ENCODE data around the gene VTI1A. TPM values are rescaled to one million over a fixed set of nuclear protein-coding genes. Genes with fewer than 3 reads are reported as not detected.

Gene VTI1A
- total RNA-seq, 1 donor from 2014 or later: 26.3 TPM

- Mint-ChIP-seq H3K36me3 (ENCODE audit: unreplicated experiment) (peaks cover 6% of the 10 kb centered on the region), H3K9me3 (ENCODE audit: unreplicated experiment) (no peaks in the 10 kb centered on the region), H3K27me3 (ENCODE audit: unreplicated experiment) (no peaks in the 10 kb centered on the region), H3K4me1 (ENCODE audit: unreplicated experiment) (peaks cover 8% of the 10 kb centered on the region), H3K4me3 (ENCODE audit: unreplicated experiment) (no peak overlapping the region), H3K27ac (ENCODE audit: unreplicated experiment) (peak overlapping the region; percentile 54)
- TF ChIP-seq CTCF (IDR thresholded peaks at IDR 0.05): no peak
- no peak for DNase-seq (ENCODE audit: extremely low spot score, unreplicated experiment)
Observed at GRCh38 chr10:112546474-112546873, 99.5 kb downstream of the VTI1A start.

GRCh38 chr10:112548535-112549276 is 101.7 kb downstream of the VTI1A start:
- H3K27ac Mint-ChIP-seq (ENCODE audit: unreplicated experiment): no peak overlapping the region
- TF ChIP-seq CTCF (IDR thresholded peaks at IDR 0.05): no peak
- DNase-seq (ENCODE audit: extremely low spot score, unreplicated experiment): no peak
- no peak overlapping the region for H3K4me3 Mint-ChIP-seq (ENCODE audit: unreplicated experiment)
- peaks cover 8% of the 10 kb centered on the region for H3K36me3 Mint-ChIP-seq (ENCODE audit: unreplicated experiment)
- peaks cover 8% of the 10 kb centered on the region for H3K4me1 Mint-ChIP-seq (ENCODE audit: unreplicated experiment)
- no peaks in the 10 kb centered on the region for H3K9me3 Mint-ChIP-seq (ENCODE audit: unreplicated experiment)
- no peaks in the 10 kb centered on the region for H3K27me3 Mint-ChIP-seq (ENCODE audit: unreplicated experiment)

GRCh38 chr10:112552593-112553110 is 105.6 kb downstream of the VTI1A start:
- H3K4me3 Mint-ChIP-seq (ENCODE audit: unreplicated experiment): no peak overlapping the region
- H3K36me3 Mint-ChIP-seq (ENCODE audit: unreplicated experiment): peaks cover 7% of the 10 kb centered on the region
- H3K9me3 Mint-ChIP-seq (ENCODE audit: unreplicated experiment): no peaks in the 10 kb centered on the region

GRCh38 chr10:112553315-112553714 is 106.3 kb downstream of the VTI1A start:
- H3K4me1 Mint-ChIP-seq (ENCODE audit: unreplicated experiment): no peaks in the 10 kb centered on the region
- H3K27ac Mint-ChIP-seq (ENCODE audit: unreplicated experiment): no peak overlapping the region
- no peak for TF ChIP-seq CTCF (IDR thresholded peaks at IDR 0.05)

More at GRCh38 chr10:112552593-112553110, 105.6 kb downstream of the VTI1A start:
- Mint-ChIP-seq H3K27me3 (ENCODE audit: unreplicated experiment) (no peaks in the 10 kb centered on the region), H3K27ac (ENCODE audit: unreplicated experiment) (no peak overlapping the region), H3K4me1 (ENCODE audit: unreplicated experiment) (no peaks in the 10 kb centered on the region)
- no peak for DNase-seq (ENCODE audit: extremely low spot score, unreplicated experiment)
- TF ChIP-seq CTCF (IDR thresholded peaks at IDR 0.05): no peak

GRCh38 chr10:112554263-112554662 is 107.2 kb downstream of the VTI1A start:
- DNase-seq (ENCODE audit: extremely low spot score, unreplicated experiment): no peak
- Mint-ChIP-seq H3K4me1 (ENCODE audit: unreplicated experiment) (no peaks in the 10 kb centered on the region), H3K4me3 (ENCODE audit: unreplicated experiment) (no peak overlapping the region), H3K9me3 (ENCODE audit: unreplicated experiment) (no peaks in the 10 kb centered on the region), H3K27ac (ENCODE audit: unreplicated experiment) (no peak overlapping the region), H3K36me3 (ENCODE audit: unreplicated experiment) (peaks cover 7% of the 10 kb centered on the region), H3K27me3 (ENCODE audit: unreplicated experiment) (no peaks in the 10 kb centered on the region)
- no peak for TF ChIP-seq CTCF (IDR thresholded peaks at IDR 0.05)

More at GRCh38 chr10:112553315-112553714, 106.3 kb downstream of the VTI1A start:
- Mint-ChIP-seq H3K9me3 (ENCODE audit: unreplicated experiment) (no peaks in the 10 kb centered on the region), H3K27me3 (ENCODE audit: unreplicated experiment) (no peaks in the 10 kb centered on the region), H3K36me3 (ENCODE audit: unreplicated experiment) (peaks cover 7% of the 10 kb centered on the region), H3K4me3 (ENCODE audit: unreplicated experiment) (no peak overlapping the region)
- DNase-seq (ENCODE audit: extremely low spot score, unreplicated experiment): no peak

Data from osteocyte (in vitro differentiated cells).